Measurements from ENCODE around the gene GPR146. TPM values are rescaled to one million over a fixed set of nuclear protein-coding genes. Genes with fewer than 3 reads are reported as not detected.

The GPR146 gene
- total RNA-seq, 1 donor from 2014 or later: 36.1 TPM

GRCh38 chr7:1080252-1080920, 36.0 kb downstream of the GPR146 start:
- Histone ChIP-seq H3K4me3 (no peak overlapping the region), H3K4me1 (peaks cover 20% of the 10 kb centered on the region), H3K27ac (no peak overlapping the region), H3K9me3 (no peaks in the 10 kb centered on the region), H3K27me3 (no peaks in the 10 kb centered on the region), H3K36me3 (no peaks in the 10 kb centered on the region)
- TF ChIP-seq POLR2AphosphoS5 (IDR thresholded peaks at IDR 0.05; ENCODE audit: insufficient read depth in 1 of 2, low read depth in 1 of 2) (no peak), POLR2A (IDR thresholded peaks at IDR 0.05) (no peak), CTCF (IDR thresholded peaks at IDR 0.05) (no peak)
- no peak for DNase-seq (ENCODE audit: extremely low spot score in 2 of 2)
- intact Hi-C loops (cut with DNase I): loop anchor here (10.0 kb wide), 1 partner anchor 94 kb away; no protein-coding TSS in a partner anchor

- intact Hi-C loops (cut with DNase I): loop anchor here (10.0 kb wide), 1 partner anchor 94 kb away; no protein-coding TSS in a partner anchor
- Histone ChIP-seq H3K36me3 (no peaks in the 10 kb centered on the region), H3K4me3 (no peak overlapping the region), H3K4me1 (peaks cover 19% of the 10 kb centered on the region), H3K27me3 (no peaks in the 10 kb centered on the region), H3K9me3 (no peaks in the 10 kb centered on the region), H3K27ac (no peak overlapping the region)
- no peak for DNase-seq (ENCODE audit: extremely low spot score in 2 of 2)
- TF ChIP-seq CTCF (IDR thresholded peaks at IDR 0.05): no peak
- no peak for TF ChIP-seq POLR2AphosphoS5 (IDR thresholded peaks at IDR 0.05; ENCODE audit: insufficient read depth in 1 of 2, low read depth in 1 of 2)
- no peak for TF ChIP-seq POLR2A (IDR thresholded peaks at IDR 0.05)
Measured at GRCh38 chr7:1080921-1081255, 36.5 kb downstream of the GPR146 start.

- no peak overlapping the region for H3K4me3 ChIP-seq
- no peaks in the 10 kb centered on the region for H3K9me3 ChIP-seq
- TF ChIP-seq POLR2AphosphoS5 (IDR thresholded peaks at IDR 0.05; ENCODE audit: insufficient read depth in 1 of 2, low read depth in 1 of 2) (no peak), POLR2A (IDR thresholded peaks at IDR 0.05) (no peak), CTCF (IDR thresholded peaks at IDR 0.05) (no peak)
- H3K4me1 ChIP-seq: peaks cover 19% of the 10 kb centered on the region
- no peaks in the 10 kb centered on the region for H3K27me3 ChIP-seq
- no peak for DNase-seq (ENCODE audit: extremely low spot score in 2 of 2)
- no peak overlapping the region for H3K27ac ChIP-seq
- H3K36me3 ChIP-seq: no peaks in the 10 kb centered on the region
- intact Hi-C loops (cut with DNase I): loop anchor here (10.0 kb wide), 1 partner anchor 93 kb away; no protein-coding TSS in a partner anchor
Measured at GRCh38 chr7:1081336-1081735, 37.0 kb downstream of the GPR146 start.

- Histone ChIP-seq H3K4me3 (no peak overlapping the region), H3K27me3 (no peaks in the 10 kb centered on the region), H3K4me1 (peaks cover 20% of the 10 kb centered on the region), H3K27ac (no peak overlapping the region), H3K9me3 (no peaks in the 10 kb centered on the region), H3K36me3 (no peaks in the 10 kb centered on the region)
- TF ChIP-seq POLR2A (IDR thresholded peaks at IDR 0.05) (no peak), CTCF (IDR thresholded peaks at IDR 0.05) (no peak), POLR2AphosphoS5 (IDR thresholded peaks at IDR 0.05; ENCODE audit: insufficient read depth in 1 of 2, low read depth in 1 of 2) (no peak)
- no peak for DNase-seq (ENCODE audit: extremely low spot score in 2 of 2)
- intact Hi-C loops (cut with DNase I): loop anchor here (10.0 kb wide), 1 partner anchor 93 kb away; no protein-coding TSS in a partner anchor
Measured at GRCh38 chr7:1081931-1082401, 37.6 kb downstream of the GPR146 start.
